GM19238 (cell line): ENCODE data around the gene MAGEB10.
"Not testable (repeated sequence)": the region's sequence is repeated elsewhere in the genome, so short reads cannot be mapped to it uniquely, and the experiment has no call there.

ENCODE experiments used
- DNase-seq: peaks from one replicate; pipeline ENCODE4 v3.0.0; 2011; ENCODE audit warnings: low spot score; ENCODE audit not compliant: insufficient read length

MAGEB10 gene

GRCh38 chrX:27807690-27808089 lies at the start of gene MAGEB10:
Gene MAGEB10, plus strand, starts transcription at chrX:27807990. Its CDS starts 13,317 bp downstream, at chrX:27821307.
- no peak for DNase-seq

GRCh38 chrX:27765718-27766117 lies 42.1 kb upstream of the MAGEB10 start:
- no peak for DNase-seq

GRCh38 chrX:27767387-27767786 lies 40.4 kb upstream of the MAGEB10 start:
- DNase-seq, result no peak

GRCh38 chrX:27775984-27776383 lies 31.8 kb upstream of the MAGEB10 start:
- no peak for DNase-seq

GRCh38 chrX:27796640-27797257 lies 11.0 kb upstream of the MAGEB10 start:
- no peak for DNase-seq

- no peak for DNase-seq
Measured at GRCh38 chrX:27797575-27797974, 10.2 kb upstream of the MAGEB10 start.

- DNase-seq, result no peak
Measured at GRCh38 chrX:27808226-27808625, 436 bp downstream of the MAGEB10 start.

GRCh38 chrX:27808991-27809859 lies 1.4 kb downstream of the MAGEB10 start:
- not testable (repeated sequence) for DNase-seq

GRCh38 chrX:27815209-27815608 lies 7.4 kb downstream of the MAGEB10 start:
- DNase-seq, result no peak

- DNase-seq, result no peak
Measured at GRCh38 chrX:27823812-27824211, 16.0 kb downstream of the MAGEB10 start.

GRCh38 chrX:27838185-27838584 lies 30.4 kb downstream of the MAGEB10 start:
- DNase-seq, result no peak

GRCh38 chrX:27840881-27841280 lies 33.1 kb downstream of the MAGEB10 start:
- DNase-seq, result no peak

GRCh38 chrX:27842859-27843258 lies 35.1 kb downstream of the MAGEB10 start:
- DNase-seq, result no peak

- no peak for DNase-seq
Measured at GRCh38 chrX:27860337-27860736, 52.5 kb downstream of the MAGEB10 start.

- DNase-seq, result no peak
Measured at GRCh38 chrX:27863809-27864208, 56.0 kb downstream of the MAGEB10 start.
